Naive thymus-derived CD4-positive, alpha-beta T cell (primary cell): ENCODE measurements around the gene PRDM1. TPM values are rescaled to one million over a fixed set of nuclear protein-coding genes. Genes with fewer than 3 reads are reported as not detected.

ENCODE experiments used
- ATAC-seq: fragments of 150-1000 bp; cut with Tn5 transposase; 2 replicates; pipeline ENCODE4 v1.10.0; 2021; ENCODE audit warnings: mild to moderate bottlenecking, moderate library complexity
- CTCF ChIA-PET: fragments of 350-600 bp; sonication (Branson Sonifier 250); formaldehyde crosslinking; loops from one replicate; lab custom pipeline; 2021; ENCODE audit warnings: antibody characterized with exemption; lab: Charles Lee
- POLR2A ChIA-PET: fragments of 350-600 bp; sonication (Branson Sonifier 250); formaldehyde crosslinking; loops from one replicate; lab custom pipeline; 2021; ENCODE audit warnings: antibody characterized with exemption, inconsistent platforms; lab: Charles Lee
- DNase-seq, 9 donors: peaks; one replicate each; pipeline versions ENCODE4 v3.0.0 to v3.0.0-alpha.2; 2020 to 2022; ENCODE audit warnings: mixed read lengths in 1 of 9
- H3K27ac ChIP-seq: one replicate; pipeline ENCODE4 v1.7.0; 2013; ENCODE audit warnings: mild to moderate bottlenecking, low read depth, low read length, moderate library complexity
- H3K27me3 ChIP-seq, 2 donors: one replicate each; pipeline ENCODE4 v1.7.0; 2013; ENCODE audit warnings: low read length in 2 of 2, mild to moderate bottlenecking in 2 of 2, moderate library complexity in 2 of 2; ENCODE audit not compliant: control insufficient read depth in 2 of 2, insufficient read depth in 2 of 2
- H3K36me3 ChIP-seq, 3 experiments: 1 replicate in 2 of 3; 2 replicates in 1 of 3; pipeline ENCODE4 v1.7.0; 2013; ENCODE audit warnings: low read length in 3 of 3, mild to moderate bottlenecking in 3 of 3, moderate library complexity in 1 of 3; ENCODE audit not compliant: insufficient read depth in 3 of 3, control insufficient read depth in 2 of 3
- H3K4me1 ChIP-seq, 2 donors: one replicate each; pipeline ENCODE4 v1.7.0; 2013; ENCODE audit warnings: low read length in 2 of 2, mild to moderate bottlenecking in 2 of 2, moderate library complexity in 1 of 2; ENCODE audit not compliant: control insufficient read depth in 2 of 2, insufficient read depth in 2 of 2
- H3K4me3 ChIP-seq: 2 replicates; pipeline ENCODE4 v1.7.0; 2013; ENCODE audit warnings: mild to moderate bottlenecking, low read length
- H3K9me3 ChIP-seq, 3 experiments: 1 replicate in 2 of 3; 2 replicates in 1 of 3; pipeline ENCODE4 v1.7.0; 2013; ENCODE audit warnings: low read length in 3 of 3; ENCODE audit not compliant: control insufficient read depth in 2 of 3
- H3K27ac Mint-ChIP-seq, 9 donors: one replicate each; pipeline ENCODE4 v1.8.0; 2020 to 2022; ENCODE audit warnings: mixed read lengths in 9 of 9, mild to moderate bottlenecking in 8 of 9, moderate library complexity in 5 of 9, inconsistent platforms in 2 of 9
- H3K27me3 Mint-ChIP-seq, 5 donors: one replicate each; pipeline ENCODE4 v1.8.0; 2021 to 2022; ENCODE audit warnings: mixed read lengths in 5 of 5, mild to moderate bottlenecking in 1 of 5
- H3K36me3 Mint-ChIP-seq, 5 donors: one replicate each; pipeline ENCODE4 v1.8.0; 2020 to 2022; ENCODE audit warnings: mixed read lengths in 5 of 5, mild to moderate bottlenecking in 3 of 5, inconsistent platforms in 1 of 5
- H3K4me1 Mint-ChIP-seq, 7 donors: one replicate each; pipeline ENCODE4 v1.8.0; 2020 to 2022; ENCODE audit warnings: mixed read lengths in 7 of 7, mild to moderate bottlenecking in 3 of 7, inconsistent platforms in 1 of 7
- H3K4me3 Mint-ChIP-seq, 10 donors: one replicate each; pipeline ENCODE4 v1.8.0; 2020 to 2022; ENCODE audit warnings: mild to moderate bottlenecking in 10 of 10, mixed read lengths in 10 of 10, moderate library complexity in 6 of 10, inconsistent platforms in 2 of 10
- H3K9me3 Mint-ChIP-seq, 11 donors: one replicate each; pipeline ENCODE4 v1.8.0; 2020 to 2022; ENCODE audit warnings: mixed read lengths in 11 of 11, mild to moderate bottlenecking in 4 of 11, inconsistent platforms in 1 of 11, moderate library complexity in 1 of 11
- intact Hi-C, 2 donors: fragments of 100-400 bp; cut with micrococcal nuclease; formaldehyde crosslinking; loops; one replicate each; pipeline ENCODE4 v1.15.1; 2023
- polyA plus RNA-seq, 2 donors: library from polyadenylated mRNA; unstranded; fragments of 300-500 nt; fragmentation: Illumina TruSeq; gene quantifications; one replicate each; pipeline ENCODE4 v1.2.3, GENCODE V29; 2021
- total RNA-seq, 6 experiments: library from RNA in 5 of 6; stranded (reverse) in 5 of 6; gene quantifications; 1 replicate in 5 of 6; 2 replicates in 1 of 6; pipeline ENCODE4 v1.2.3 and lab custom pipeline; 2021 to 2026

The PRDM1 gene
- 10 to 100 TPM in 3 of 5 experiments, 1 to 10 TPM in 2; 2.0 to 64.1 (median 22.6) TPM for total RNA-seq
- polyA plus RNA-seq, result 1 to 10 TPM; 2.9 to 5.6 TPM
- 13.9 reads per million, percentile 42 among the genes with 10 or more reads in this experiment for total RNA-seq (lab: John Stamatoyannopoulos, UW)

- Histone ChIP-seq H3K36me3 (no peaks in the 10 kb centered on the region), H3K4me1 (peaks cover 50 to 60% of the 10 kb centered on the region in 2 donors), H3K27me3 (peaks cover 0 to 14% of the 10 kb centered on the region in 2 donors), H3K4me3 (peak within 1 kb of the TSS; percentile 63), H3K27ac (no peak within 1 kb of the TSS), H3K9me3 (no peaks in the 10 kb centered on the region)
- H3K4me1 Mint-ChIP-seq, result peaks cover 50 to 89% (median 76%) of the 10 kb centered on the region in 7 donors
- peak; percentile 92 for ATAC-seq
- POLR2A ChIA-PET, result interaction anchor here (0.7 to 1.3 kb wide), 5 partner anchors 8 to 94 kb away, joined by 3 to 6 read pairs (median 4); no protein-coding TSS in a partner anchor
- H3K27me3 Mint-ChIP-seq, result peaks cover 10 to 47% (median 18%) of the 10 kb centered on the region in 5 donors
- peaks cover 0 to 47% (median 0%) of the 10 kb centered on the region in 5 donors for H3K36me3 Mint-ChIP-seq
- no peaks in the 10 kb centered on the region for H3K9me3 Mint-ChIP-seq
- CTCF ChIA-PET, result interaction anchor here (0.7 to 1.5 kb wide), 3 partner anchors 30 to 165 kb away, joined by 3 to 5 read pairs (median 3); no protein-coding TSS in a partner anchor
- DNase-seq, result peak; percentile 33 to 79 (median 53)
- peak within 1 kb of the TSS; percentile 84 to 96 (median 90) for H3K4me3 Mint-ChIP-seq
- peak within 1 kb of the TSS; percentile 37 to 92 (median 78) for H3K27ac Mint-ChIP-seq
- intact Hi-C loops, result loop anchor here (1.0 to 2.0 kb wide), 11 partner anchors 11 to 601 kb away; no protein-coding TSS in a partner anchor
Observed at GRCh38 chr6:106085984-106086813, at the start of gene PRDM1. TSS of gene PRDM1 (plus strand) at chr6:106086336. CDS start at chr6:106086554, 218 bp downstream.

GRCh38 chr6:106037060-106037459 lies 49.1 kb upstream of the PRDM1 start:
- Histone ChIP-seq H3K36me3 (no peaks in the 10 kb centered on the region), H3K27me3 (no peaks in the 10 kb centered on the region), H3K4me3 (no peak overlapping the region), H3K4me1 (no peaks in the 10 kb centered on the region), H3K27ac (no peak overlapping the region), H3K9me3 (peaks cover 0 to 3% (median 0%) of the 10 kb centered on the region in 3 experiments)
- no peak overlapping the region for H3K27ac Mint-ChIP-seq
- ChIA-PET POLR2A (interaction anchor here (0.6 kb wide), 2 partner anchors 43 to 581 kb away, joined by 3 to 4 read pairs; no protein-coding TSS in a partner anchor), CTCF (interaction anchor here (0.7 kb wide), 1 partner anchor 19 kb away, joined by 3 read pairs; no protein-coding TSS in a partner anchor)
- DNase-seq (no peak), ATAC-seq (no peak)
- H3K4me3 Mint-ChIP-seq, result no peak overlapping the region
- H3K36me3 Mint-ChIP-seq, result peaks cover 0 to 31% (median 8%) of the 10 kb centered on the region in 5 donors
- H3K9me3 Mint-ChIP-seq, result peaks cover 1 to 27% (median 8%) of the 10 kb centered on the region in 11 donors
- intact Hi-C loops, result no loop called here
- peaks cover 0 to 9% (median 1%) of the 10 kb centered on the region in 7 donors for H3K4me1 Mint-ChIP-seq
- peaks cover 0 to 6% (median 0%) of the 10 kb centered on the region in 5 donors for H3K27me3 Mint-ChIP-seq

- no peak overlapping the region for H3K4me3 Mint-ChIP-seq
- ATAC-seq, result no peak
- H3K4me1 Mint-ChIP-seq, result peaks cover 0 to 9% (median 0%) of the 10 kb centered on the region in 7 donors
- peaks cover 0 to 36% (median 8%) of the 10 kb centered on the region in 5 donors for H3K36me3 Mint-ChIP-seq
- DNase-seq, result no peak
- Histone ChIP-seq H3K4me3 (no peak overlapping the region), H3K4me1 (no peaks in the 10 kb centered on the region), H3K36me3 (no peaks in the 10 kb centered on the region), H3K9me3 (peaks cover 0 to 3% (median 0%) of the 10 kb centered on the region in 3 experiments), H3K27me3 (no peaks in the 10 kb centered on the region), H3K27ac (no peak overlapping the region)
- POLR2A ChIA-PET, result no interaction called here
- no peak overlapping the region for H3K27ac Mint-ChIP-seq
- H3K27me3 Mint-ChIP-seq, result peaks cover 0 to 15% (median 4%) of the 10 kb centered on the region in 5 donors
- H3K9me3 Mint-ChIP-seq, result peaks cover 1 to 27% (median 8%) of the 10 kb centered on the region in 11 donors
- intact Hi-C loops, result no loop called here
- CTCF ChIA-PET, result no interaction called here
Observed at GRCh38 chr6:106039897-106040592, 46.1 kb upstream of the PRDM1 start.

DNA sequence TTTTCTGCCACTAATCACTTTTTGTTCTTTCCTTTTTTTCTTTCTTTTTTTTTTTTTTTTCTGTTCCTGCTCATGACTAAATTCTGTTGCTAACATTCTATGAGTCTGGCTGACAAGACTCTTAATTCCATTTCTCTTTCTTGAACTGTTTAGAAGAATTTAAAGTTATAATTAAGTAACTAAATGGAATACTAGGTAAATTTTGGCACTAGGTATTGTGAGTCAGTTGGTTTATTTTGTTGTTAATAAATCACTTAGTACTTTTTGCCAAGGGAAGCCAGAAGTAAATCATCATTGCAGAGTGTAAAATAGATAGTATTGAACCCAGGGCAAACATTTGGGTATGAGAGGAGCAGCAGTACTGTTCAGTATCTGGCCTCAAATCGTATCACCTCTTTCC lies 42.0 kb upstream of the PRDM1 start:
- H3K4me3 ChIP-seq, result no peak overlapping the region
- no peak overlapping the region for H3K27ac Mint-ChIP-seq
- peaks cover 0 to 7% (median 0%) of the 10 kb centered on the region in 5 donors for H3K36me3 Mint-ChIP-seq
- no peaks in the 10 kb centered on the region for H3K27me3 ChIP-seq
- ChIA-PET POLR2A (no interaction called here), CTCF (no interaction called here)
- H3K27ac ChIP-seq, result no peak overlapping the region
- DNase-seq, result no peak
- H3K4me1 Mint-ChIP-seq, result peaks cover 0 to 7% (median 0%) of the 10 kb centered on the region in 7 donors
- H3K9me3 Mint-ChIP-seq, result peaks cover 0 to 2% (median 0%) of the 10 kb centered on the region in 11 donors
- H3K9me3 ChIP-seq, result no peaks in the 10 kb centered on the region
- no peak overlapping the region for H3K4me3 Mint-ChIP-seq
- no peaks in the 10 kb centered on the region for H3K4me1 ChIP-seq
- no peaks in the 10 kb centered on the region for H3K36me3 ChIP-seq
- intact Hi-C loops, result no loop called here
- H3K27me3 Mint-ChIP-seq, result peaks cover 3 to 12% (median 5%) of the 10 kb centered on the region in 5 donors
- ATAC-seq, result no peak

GRCh38 chr6:106045077-106045476 lies 41.1 kb upstream of the PRDM1 start:
- H3K27me3 Mint-ChIP-seq, result peaks cover 3 to 16% (median 5%) of the 10 kb centered on the region in 5 donors
- Histone ChIP-seq H3K36me3 (no peaks in the 10 kb centered on the region), H3K27ac (no peak overlapping the region), H3K4me3 (no peak overlapping the region), H3K9me3 (no peaks in the 10 kb centered on the region), H3K4me1 (no peaks in the 10 kb centered on the region), H3K27me3 (no peaks in the 10 kb centered on the region)
- DNase-seq, result no peak
- H3K36me3 Mint-ChIP-seq, result peaks cover 0 to 7% (median 0%) of the 10 kb centered on the region in 5 donors
- intact Hi-C loops, result no loop called here
- no peak overlapping the region for H3K27ac Mint-ChIP-seq
- no peak for ATAC-seq
- no peak overlapping the region for H3K4me3 Mint-ChIP-seq
- H3K9me3 Mint-ChIP-seq, result peaks cover 0 to under 1% (median 0%) of the 10 kb centered on the region in 11 donors
- POLR2A ChIA-PET, result no interaction called here
- peaks cover 0 to 9% (median 0%) of the 10 kb centered on the region in 7 donors for H3K4me1 Mint-ChIP-seq
- CTCF ChIA-PET, result no interaction called here
